Measurements from ENCODE around the gene GSTM2. TPM values are rescaled to one million over a fixed set of nuclear protein-coding genes. Genes with fewer than 3 reads are reported as not detected.
"Not testable (repeated sequence)": the region's sequence is repeated elsewhere in the genome, so short reads cannot be mapped to it uniquely, and the experiment has no call there.

Gene GSTM2
- total RNA-seq, 1 experiment from 2014 or later = 10.2 TPM

- Histone ChIP-seq H3K4me3 (no peak overlapping the region), H3K27me3 (ENCODE audit: insufficient read depth, low read depth) (no peaks in the 10 kb centered on the region), H3K9me2 (ENCODE audit: insufficient read depth) (no peaks in the 10 kb centered on the region), H3K4me2 (peak overlapping the region; percentile 28), H3F3A (ENCODE audit: insufficient read depth, low read depth) (peaks cover 16% of the 10 kb centered on the region; the same call in 1 of the 2 replicates), H3K36me3 (ENCODE audit: low read depth) (no peaks in the 10 kb centered on the region), H3K79me2 (ENCODE audit: low read depth) (no peaks in the 10 kb centered on the region), H3K4me1 (replicated peaks; ENCODE audit: insufficient read depth) (peaks cover 42% of the 10 kb centered on the region), H4K20me1 (ENCODE audit: insufficient read depth) (no peaks in the 10 kb centered on the region), H3K27ac (no peak overlapping the region), H2AFZ (no peak overlapping the region), H3K9me3 (ENCODE audit: insufficient read depth, low read depth) (0 out of 2 replicates have a peak, but pooled peaks cover 3% of the 10 kb centered on the region)
- ChIA-PET CTCF (no interaction called here), POLR2A (ENCODE audit: unreplicated experiment) (no interaction called here)
- BruUV-seq (replicated peaks) = no TSS peak
- TF ChIP-seq EZH2 (IDR thresholded peaks at IDR 0.05; ENCODE audit: low read depth) = no peak
- TF ChIP-seq CTCF (conservative IDR thresholded peaks at IDR 0.05) = no peak
- DNase-seq = no peak
- intact Hi-C loops (cut with micrococcal nuclease; ENCODE audit: unreplicated experiment) = loop anchor here (5.0 kb wide), 1 partner anchor 59 kb away; no protein-coding TSS in a partner anchor
Observed at GRCh38 chr1:109658533-109659042, 9.3 kb upstream of the GSTM2 start.

- intact Hi-C loops (cut with micrococcal nuclease; ENCODE audit: unreplicated experiment) = loop anchor here (5.0 kb wide), 1 partner anchor 58 kb away; no protein-coding TSS in a partner anchor
- H3K79me2 ChIP-seq (ENCODE audit: low read depth) = no peaks in the 10 kb centered on the region
- H3K9me3 ChIP-seq (ENCODE audit: insufficient read depth, low read depth) = 0 out of 2 replicates have a peak, but pooled peaks cover 3% of the 10 kb centered on the region
- H3K27ac ChIP-seq = no peak overlapping the region
- TF ChIP-seq EZH2 (IDR thresholded peaks at IDR 0.05; ENCODE audit: low read depth) = no peak
- TF ChIP-seq CTCF (conservative IDR thresholded peaks at IDR 0.05) = no peak
- POLR2A ChIA-PET (ENCODE audit: unreplicated experiment) = interaction anchor here (0.6 kb wide), 1 partner anchor 59 kb away, joined by 3 read pairs; no protein-coding TSS in a partner anchor
- H3K4me2 ChIP-seq = peak overlapping the region; percentile 28
- H3K27me3 ChIP-seq (ENCODE audit: insufficient read depth, low read depth) = no peaks in the 10 kb centered on the region
- no peaks in the 10 kb centered on the region for H3K9me2 ChIP-seq (ENCODE audit: insufficient read depth)
- H3K36me3 ChIP-seq (ENCODE audit: low read depth) = no peaks in the 10 kb centered on the region
- no peak overlapping the region for H3K4me3 ChIP-seq
- peak; percentile 44 to 71 for DNase-seq
- H3F3A ChIP-seq (ENCODE audit: insufficient read depth, low read depth) = peaks cover 15% of the 10 kb centered on the region; the same call in 1 of the 2 replicates
- BruUV-seq (replicated peaks) = no TSS peak
- H2AFZ ChIP-seq = no peak overlapping the region
- no peaks in the 10 kb centered on the region for H4K20me1 ChIP-seq (ENCODE audit: insufficient read depth)
- CTCF ChIA-PET = interaction anchor here (0.6 kb wide), 1 partner anchor 129 kb away, joined by 4 read pairs; no protein-coding TSS in a partner anchor
- peaks cover 47% of the 10 kb centered on the region for H3K4me1 ChIP-seq (replicated peaks; ENCODE audit: insufficient read depth)
Observed at GRCh38 chr1:109659145-109659544, 8.7 kb upstream of the GSTM2 start.

- Histone ChIP-seq H3F3A (ENCODE audit: insufficient read depth, low read depth) (peaks cover 22% of the 10 kb centered on the region; the same call in 1 of the 2 replicates), H3K4me3 (no peak overlapping the region), H3K4me2 (no peak overlapping the region), H3K4me1 (replicated peaks; ENCODE audit: insufficient read depth) (peaks cover 50% of the 10 kb centered on the region), H3K79me2 (ENCODE audit: low read depth) (no peaks in the 10 kb centered on the region), H2AFZ (no peak overlapping the region), H3K27me3 (ENCODE audit: insufficient read depth, low read depth) (no peaks in the 10 kb centered on the region), H4K20me1 (ENCODE audit: insufficient read depth) (no peaks in the 10 kb centered on the region), H3K36me3 (ENCODE audit: low read depth) (no peaks in the 10 kb centered on the region), H3K27ac (no peak overlapping the region), H3K9me3 (ENCODE audit: insufficient read depth, low read depth) (no peaks in the 10 kb centered on the region), H3K9me2 (ENCODE audit: insufficient read depth) (no peaks in the 10 kb centered on the region)
- ChIA-PET CTCF (interaction anchor here (0.6 kb wide), 1 partner anchor 130 kb away, joined by 4 read pairs; no protein-coding TSS in a partner anchor), POLR2A (ENCODE audit: unreplicated experiment) (no interaction called here)
- DNase-seq = no peak
- intact Hi-C loops (cut with micrococcal nuclease; ENCODE audit: unreplicated experiment) = loop anchor here (5.0 kb wide), 1 partner anchor 57 kb away; no protein-coding TSS in a partner anchor
- BruUV-seq (replicated peaks) = no TSS peak
- no peak for TF ChIP-seq CTCF (conservative IDR thresholded peaks at IDR 0.05)
Observed at GRCh38 chr1:109659997-109660690, 7.7 kb upstream of the GSTM2 start.

GRCh38 chr1:109660691-109661026, 7.2 kb upstream of the GSTM2 start:
- CTCF ChIA-PET = interaction anchor here (0.6 kb wide), 1 partner anchor 11 kb away, joined by 3 read pairs; no protein-coding TSS in a partner anchor
- not testable (repeated sequence) for BruUV-seq (replicated peaks)

More at GRCh38 chr1:109660691-109661026, 7.2 kb upstream of the GSTM2 start:
- H3K36me3 ChIP-seq (ENCODE audit: low read depth); POLR2A ChIA-PET (ENCODE audit: unreplicated experiment); H4K20me1 ChIP-seq (ENCODE audit: insufficient read depth); H3K9me3 ChIP-seq (ENCODE audit: insufficient read depth, low read depth); H3K9me2 ChIP-seq (ENCODE audit: insufficient read depth); H3K79me2 ChIP-seq (ENCODE audit: low read depth); H3K4me2 ChIP-seq; intact Hi-C loops (cut with micrococcal nuclease; ENCODE audit: unreplicated experiment); H2AFZ ChIP-seq; H3K27ac ChIP-seq; H3K27me3 ChIP-seq (ENCODE audit: insufficient read depth, low read depth); DNase-seq; H3K4me3 ChIP-seq: not testable (repeated sequence)
- Histone ChIP-seq H3K4me1 (replicated peaks; ENCODE audit: insufficient read depth) (peaks cover 48% of the 10 kb centered on the region), H3F3A (ENCODE audit: insufficient read depth, low read depth) (peaks cover 22% of the 10 kb centered on the region; the same call in 1 of the 2 replicates)
